NCI-H1417 (cell line): ENCODE data around the gene DNAJC15.
A peak's percentile ranks its signal among the peaks of the same experiment; 100 is the strongest.
"Not testable (repeated sequence)": the region's sequence is repeated elsewhere in the genome, so short reads cannot be mapped to it uniquely, and the experiment has no call there.

Experiments
- DNase-seq, 3 experiments: peaks; one replicate each; lab custom pipeline; 2025; lab: John Stamatoyannopoulos, UW

DNAJC15 gene

GRCh38 chr13:43044720-43045301 is 21.4 kb downstream of the DNAJC15 start:
- DNase-seq, result no peak

- not testable (repeated sequence) for DNase-seq
Measured at GRCh38 chr13:43045302-43045773, 22.0 kb downstream of the DNAJC15 start.

GRCh38 chr13:43046259-43046658 is 22.9 kb downstream of the DNAJC15 start:
- DNase-seq, result no peak

- DNase-seq, result peak in 1 of 3 experiments; percentile 8
Measured at GRCh38 chr13:43054803-43055802, 31.7 kb downstream of the DNAJC15 start.

- DNase-seq, result peak; percentile 27 to 82 (median 78)
Measured at GRCh38 chr13:43057653-43058317, 34.4 kb downstream of the DNAJC15 start.

- peak; percentile 57 to 82 (median 78) for DNase-seq
Measured at GRCh38 chr13:43058318-43058674, 34.9 kb downstream of the DNAJC15 start.

- no peak for DNase-seq
Measured at GRCh38 chr13:43058831-43059230, 35.4 kb downstream of the DNAJC15 start.

GRCh38 chr13:43059779-43060178 is 36.4 kb downstream of the DNAJC15 start:
- DNase-seq, result not testable (repeated sequence)

GRCh38 chr13:43060806-43061205 is 37.4 kb downstream of the DNAJC15 start:
- not testable (repeated sequence) for DNase-seq

- DNase-seq, result no peak
Measured at GRCh38 chr13:43061496-43062280, 38.3 kb downstream of the DNAJC15 start.

GRCh38 chr13:43071824-43072223 is 48.4 kb downstream of the DNAJC15 start:
- DNase-seq, result no peak

- no peak for DNase-seq
Measured at GRCh38 chr13:43072394-43072793, 49.0 kb downstream of the DNAJC15 start.

- DNase-seq, result no peak
Measured at GRCh38 chr13:43074824-43075510, 51.6 kb downstream of the DNAJC15 start.

- not testable (repeated sequence) for DNase-seq
Measured at GRCh38 chr13:43075511-43075902, 52.1 kb downstream of the DNAJC15 start.

GRCh38 chr13:43077046-43077445 is 53.7 kb downstream of the DNAJC15 start:
- no peak for DNase-seq

- DNase-seq, result peak in 1 of 3 experiments; percentile 6
Measured at GRCh38 chr13:43077461-43077860, 54.1 kb downstream of the DNAJC15 start.

- DNase-seq, result no peak
Measured at GRCh38 chr13:43077906-43078305, 54.5 kb downstream of the DNAJC15 start.

GRCh38 chr13:43078399-43078798 is 55.0 kb downstream of the DNAJC15 start:
- DNase-seq, result no peak

- no peak for DNase-seq
Measured at GRCh38 chr13:43079392-43079931, 56.1 kb downstream of the DNAJC15 start.

- DNase-seq, result no peak
Measured at GRCh38 chr13:43080199-43080598, 56.8 kb downstream of the DNAJC15 start.

- DNase-seq, result no peak
Measured at GRCh38 chr13:43081866-43082265, 58.5 kb downstream of the DNAJC15 start.
